ENCODE data around the gene ESX1. TPM values are rescaled to one million over a fixed set of nuclear protein-coding genes. Genes with fewer than 3 reads are reported as not detected.

Gene ESX1
- total and polyA plus RNA-seq, 2 of the 4 experiments (the other 2 are of a cell fraction), result not detected

GRCh38 chrX:104284507-104284906, 29.8 kb upstream of the ESX1 start:
- Histone ChIP-seq H4K8ac (ENCODE audit: low read depth in 2 of 2, low read length in 2 of 2) (no peak overlapping the region), H2AK5ac (ENCODE audit: low read depth, low read length) (no peak overlapping the region), H3K4me3 (ENCODE audit: insufficient read depth, low read depth, low read length) (no peak overlapping the region), H2BK5ac (ENCODE audit: low read depth, low read length, poor library complexity, severe bottlenecking) (no peak overlapping the region), H2AFZ (replicated peaks; ENCODE audit: low read length, poor library complexity) (no peak overlapping the region), H4K5ac (ENCODE audit: low read depth, low read length) (no peak overlapping the region), H2AK9ac (replicated peaks; ENCODE audit: low read depth, low read length, poor library complexity) (no peak overlapping the region), H2BK15ac (ENCODE audit: low read depth, low read length) (no peak overlapping the region), H3K4me2 (ENCODE audit: low read depth, low read length) (no peak overlapping the region), H3K9ac (ENCODE audit: low read depth, low read length) (no peak overlapping the region), H3K18ac (ENCODE audit: low read depth, low read length) (no peak overlapping the region), H3K9me3 (ENCODE audit: control insufficient read depth, insufficient read depth, low read length) (no peaks in the 10 kb centered on the region), H3K9me1 (ENCODE audit: insufficient read depth, low read length) (no peaks in the 10 kb centered on the region), H2BK120ac (ENCODE audit: low read depth, low read length) (no peak overlapping the region), H4K91ac (ENCODE audit: insufficient read depth, low read depth, low read length) (no peak overlapping the region), H4K20me1 (ENCODE audit: insufficient read depth, low read length) (no peaks in the 10 kb centered on the region), H3K27ac (ENCODE audit: insufficient read depth, low read length) (no peak overlapping the region), H2BK20ac (ENCODE audit: low read depth, low read length) (no peak overlapping the region), H3K27me3 (ENCODE audit: control insufficient read depth, insufficient read depth, low read length) (peaks cover 22% of the 10 kb centered on the region), H3K14ac (replicated peaks; ENCODE audit: low read depth, low read length) (no peak overlapping the region), H3K36me3 (ENCODE audit: control insufficient read depth, insufficient read depth, low read length) (no peaks in the 10 kb centered on the region), H3K79me1 (ENCODE audit: low read depth in 1 of 2, low read length in 2 of 2) (no peaks in the 10 kb centered on the region), H3K4me1 (ENCODE audit: control insufficient read depth, insufficient read depth, low read length) (no peaks in the 10 kb centered on the region), H3K56ac (ENCODE audit: extremely low read depth, insufficient read depth, low read length) (no peak overlapping the region), H3K4ac (ENCODE audit: low read depth, low read length) (no peak overlapping the region), H3K23ac (ENCODE audit: low read depth, low read length) (no peak overlapping the region)
- DNase-seq, result no peak
- TF ChIP-seq MAFK (IDR thresholded peaks at IDR 0.05; ENCODE audit: low read depth, low read length) (no peak), SMC3 (IDR thresholded peaks at IDR 0.05; ENCODE audit: low read depth, low read length) (no peak), MAZ (IDR thresholded peaks at IDR 0.05; ENCODE audit: borderline replicate concordance, low read depth, low read length) (no peak), ELK1 (IDR thresholded peaks at IDR 0.05; ENCODE audit: borderline replicate concordance, low read depth, low read length) (no peak), CEBPB (IDR thresholded peaks at IDR 0.05; ENCODE audit: low read depth, low read length) (no peak), CHD1 (IDR thresholded peaks at IDR 0.05; ENCODE audit: low read depth, low read length) (no peak), FOS (IDR thresholded peaks at IDR 0.05; ENCODE audit: low read depth, low read length) (no peak), NFE2L2 (IDR thresholded peaks at IDR 0.05; ENCODE audit: low read depth, low read length) (no peak), MXI1 (IDR thresholded peaks at IDR 0.05; ENCODE audit: borderline replicate concordance, low read depth, low read length) (no peak), CTCF (conservative IDR thresholded peaks at IDR 0.05; ENCODE audit: low read depth, low read length) (no peak), RCOR1 (IDR thresholded peaks at IDR 0.05; ENCODE audit: insufficient replicate concordance, low read length) (no peak), RAD21 (IDR thresholded peaks at IDR 0.05; ENCODE audit: low read length) (no peak)
- in situ Hi-C loops (cut with MboI; ENCODE audit: low sequenced_read_pairs) (no loop called here), intact Hi-C loops (cut with micrococcal nuclease) (no loop called here), dilution Hi-C loops (cut with HindIII; ENCODE audit: low sequenced_read_pairs, unreplicated experiment) (no loop called here)
- CTCF ChIA-PET, result interaction anchor here (1.5 kb wide), 1 partner anchor 46 kb away, joined by 4 read pairs; no protein-coding TSS in a partner anchor
- no CpG with 5 or more reads among the region's 2 CpGs for WGBS, 2 experiments (ENCODE audit: extremely low coverage in 2 of 2, insufficient read length in 1 of 2)
- BruUV-seq (replicated peaks), result no TSS peak
- POLR2A ChIA-PET (ENCODE audit: unreplicated experiment), result no interaction called here
- no peak for ATAC-seq (ENCODE audit: low read depth)

Measured in IMR-90 (cell line).